Activated CD8-positive, alpha-beta T cell treated with anti-CD3 and anti-CD28 coated beads for 36 hours (primary cell): ENCODE measurements around the gene PDE2A. TPM values are rescaled to one million over a fixed set of nuclear protein-coding genes. Genes with fewer than 3 reads are reported as not detected.

Source experiments
- ATAC-seq: fragments of 200-7000 bp; cut with Tn5 transposase; one replicate; pipeline ENCODE4 v1.10.0; 2021; ENCODE audit warnings: mild to moderate bottlenecking, moderate library complexity
- CTCF ChIA-PET: fragments of 350-600 bp; sonication (Branson Sonifier 250); formaldehyde crosslinking; loops from one replicate; lab custom pipeline; 2021; ENCODE audit warnings: antibody characterized with exemption; lab: Charles Lee
- POLR2A ChIA-PET: fragments of 350-600 bp; sonication (Branson Sonifier 250); formaldehyde crosslinking; loops from one replicate; lab custom pipeline; 2021; ENCODE audit warnings: antibody characterized with exemption; lab: Charles Lee
- DNase-seq: peaks from one replicate; pipeline ENCODE4 v3.0.0-alpha.2; 2020
- H3K27ac Mint-ChIP-seq: one replicate; pipeline ENCODE4 v1.8.0; 2021; ENCODE audit warnings: mild to moderate bottlenecking, mixed read lengths
- H3K27me3 Mint-ChIP-seq: one replicate; pipeline ENCODE4 v1.8.0; 2021; ENCODE audit warnings: mixed read lengths
- H3K36me3 Mint-ChIP-seq: one replicate; pipeline ENCODE4 v1.8.0; 2021; ENCODE audit warnings: low read depth, mixed read lengths
- H3K4me1 Mint-ChIP-seq: one replicate; pipeline ENCODE4 v1.8.0; 2021; ENCODE audit warnings: low read depth, mixed read lengths
- H3K4me3 Mint-ChIP-seq: one replicate; pipeline ENCODE4 v1.8.0; 2021; ENCODE audit warnings: mild to moderate bottlenecking, moderate library complexity, mixed read lengths
- H3K9me3 Mint-ChIP-seq: one replicate; pipeline ENCODE4 v1.8.0; 2021; ENCODE audit warnings: mixed read lengths
- intact Hi-C: fragments of 100-400 bp; cut with micrococcal nuclease; formaldehyde crosslinking; loops from one replicate; pipeline ENCODE4 v1.10.0; 2022
- total RNA-seq, 2 experiments: library from RNA; stranded (reverse); gene quantifications; one replicate each; pipeline ENCODE4 v1.2.3, GENCODE V29; 2021
- TF ChIP-seq, protein P1 (sequence below): fragments of 200-600 bp; IDR thresholded peaks from one replicate; pipeline ENCODE4 v1.8.0; 2022; ENCODE audit warnings: antibody characterized with exemption, mild to moderate bottlenecking

PDE2A gene
- total RNA-seq, 2 experiments from 2014 or later, result 0.14 to 0.72 TPM

- CTCF ChIA-PET, result no interaction called here
- no peak overlapping the region for H3K4me3 Mint-ChIP-seq
- no peak for ATAC-seq
- POLR2A ChIA-PET, result no interaction called here
- H3K27ac Mint-ChIP-seq, result no peak overlapping the region
- H3K4me1 Mint-ChIP-seq, result peaks cover 23% of the 10 kb centered on the region
- H3K36me3 Mint-ChIP-seq, result no peaks in the 10 kb centered on the region
- no peak for DNase-seq
- peaks cover 3% of the 10 kb centered on the region for H3K27me3 Mint-ChIP-seq
- H3K9me3 Mint-ChIP-seq, result no peaks in the 10 kb centered on the region
- TF ChIP-seq, protein P1, sequence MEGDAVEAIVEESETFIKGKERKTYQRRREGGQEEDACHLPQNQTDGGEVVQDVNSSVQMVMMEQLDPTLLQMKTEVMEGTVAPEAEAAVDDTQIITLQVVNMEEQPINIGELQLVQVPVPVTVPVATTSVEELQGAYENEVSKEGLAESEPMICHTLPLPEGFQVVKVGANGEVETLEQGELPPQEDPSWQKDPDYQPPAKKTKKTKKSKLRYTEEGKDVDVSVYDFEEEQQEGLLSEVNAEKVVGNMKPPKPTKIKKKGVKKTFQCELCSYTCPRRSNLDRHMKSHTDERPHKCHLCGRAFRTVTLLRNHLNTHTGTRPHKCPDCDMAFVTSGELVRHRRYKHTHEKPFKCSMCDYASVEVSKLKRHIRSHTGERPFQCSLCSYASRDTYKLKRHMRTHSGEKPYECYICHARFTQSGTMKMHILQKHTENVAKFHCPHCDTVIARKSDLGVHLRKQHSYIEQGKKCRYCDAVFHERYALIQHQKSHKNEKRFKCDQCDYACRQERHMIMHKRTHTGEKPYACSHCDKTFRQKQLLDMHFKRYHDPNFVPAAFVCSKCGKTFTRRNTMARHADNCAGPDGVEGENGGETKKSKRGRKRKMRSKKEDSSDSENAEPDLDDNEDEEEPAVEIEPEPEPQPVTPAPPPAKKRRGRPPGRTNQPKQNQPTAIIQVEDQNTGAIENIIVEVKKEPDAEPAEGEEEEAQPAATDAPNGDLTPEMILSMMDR, result no peak
- intact Hi-C loops, result no loop called here
Measured at GRCh38 chr11:72618803-72619202, 55.4 kb downstream of the PDE2A start.

DNA sequence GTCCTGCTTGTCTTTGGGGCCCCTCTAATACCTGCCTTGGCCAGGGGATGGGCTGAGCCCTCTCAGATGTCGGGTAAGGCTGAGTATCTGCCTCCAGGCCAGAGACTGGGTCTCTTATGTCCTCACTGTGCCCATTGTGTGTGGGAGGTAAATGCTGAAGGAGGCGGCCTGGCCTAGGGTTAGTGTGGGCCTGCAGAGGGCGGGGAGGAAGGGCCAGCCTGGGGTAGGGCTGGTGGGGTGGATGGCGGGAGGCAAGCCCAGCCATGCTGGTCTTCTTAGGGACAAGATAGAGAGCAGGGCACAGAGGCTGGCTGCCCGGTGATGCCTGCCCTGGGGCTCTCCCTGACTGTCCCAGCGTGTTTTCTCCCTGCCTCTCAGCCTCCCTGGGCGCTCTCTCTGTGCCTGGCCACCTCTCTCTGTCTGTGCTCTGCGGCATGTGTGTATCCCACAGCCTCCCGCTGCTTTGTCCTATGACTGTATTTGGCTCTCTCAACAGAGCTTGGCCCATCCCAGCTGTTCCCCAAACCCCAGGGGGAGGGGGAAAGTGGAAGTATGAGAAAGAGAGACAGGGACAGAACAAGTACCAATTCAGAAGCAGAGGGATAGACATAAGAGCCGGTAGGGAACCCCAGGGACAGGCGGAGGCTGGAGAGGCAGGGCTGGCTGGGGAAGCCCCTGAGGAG, 57.0 kb downstream of the PDE2A start:
- Mint-ChIP-seq H3K4me3 (no peak overlapping the region), H3K9me3 (no peaks in the 10 kb centered on the region), H3K4me1 (peaks cover 21% of the 10 kb centered on the region), H3K36me3 (no peaks in the 10 kb centered on the region), H3K27me3 (peaks cover 9% of the 10 kb centered on the region), H3K27ac (no peak overlapping the region)
- DNase-seq (no peak), ATAC-seq (no peak)
- intact Hi-C loops, result no loop called here
- TF ChIP-seq, protein P1, result no peak
- ChIA-PET POLR2A (no interaction called here), CTCF (no interaction called here)

GRCh38 chr11:72616655-72617054, 57.6 kb downstream of the PDE2A start:
- ATAC-seq, result no peak
- POLR2A ChIA-PET, result no interaction called here
- TF ChIP-seq, protein P1, result no peak
- intact Hi-C loops, result no loop called here
- H3K36me3 Mint-ChIP-seq, result no peaks in the 10 kb centered on the region
- CTCF ChIA-PET, result no interaction called here
- H3K27ac Mint-ChIP-seq, result no peak overlapping the region
- DNase-seq, result no peak
- H3K9me3 Mint-ChIP-seq, result no peaks in the 10 kb centered on the region
- H3K4me3 Mint-ChIP-seq, result no peak overlapping the region
- H3K27me3 Mint-ChIP-seq, result peaks cover 13% of the 10 kb centered on the region
- H3K4me1 Mint-ChIP-seq, result peaks cover 17% of the 10 kb centered on the region

- H3K27ac Mint-ChIP-seq, result no peak overlapping the region
- H3K27me3 Mint-ChIP-seq, result peaks cover 15% of the 10 kb centered on the region
- ChIA-PET POLR2A (no interaction called here), CTCF (interaction anchor here (1.1 to 1.4 kb wide), 3 partner anchors 25 to 69 kb away, joined by 3 to 4 read pairs (median 4); no protein-coding TSS in a partner anchor)
- H3K36me3 Mint-ChIP-seq, result no peaks in the 10 kb centered on the region
- no peak overlapping the region for H3K4me3 Mint-ChIP-seq
- intact Hi-C loops, result no loop called here
- TF ChIP-seq, protein P1, result no peak
- peaks cover 5% of the 10 kb centered on the region for H3K4me1 Mint-ChIP-seq
- no peaks in the 10 kb centered on the region for H3K9me3 Mint-ChIP-seq
- ATAC-seq (no peak), DNase-seq (no peak)
Measured at GRCh38 chr11:72615329-72615728, 58.9 kb downstream of the PDE2A start.

DNA sequence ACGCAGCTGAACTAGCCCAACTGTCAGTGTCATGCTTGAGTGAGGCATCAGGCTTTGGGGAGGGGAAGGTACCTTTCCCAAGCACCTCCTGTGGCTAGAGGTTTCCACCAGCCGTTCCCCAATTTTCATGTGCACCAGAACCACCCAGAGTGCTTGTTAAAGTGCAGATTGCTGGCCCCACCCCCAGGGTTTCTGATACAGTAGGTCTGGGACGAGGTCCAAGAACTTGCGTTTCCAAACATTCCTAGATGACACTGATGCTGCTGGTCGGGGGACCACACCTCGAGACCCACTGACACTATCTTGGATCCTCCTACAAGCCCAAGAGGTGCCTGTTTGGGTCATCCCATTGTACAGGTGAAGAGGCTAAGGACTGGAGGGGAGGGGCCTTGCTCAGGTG, 59.8 kb downstream of the PDE2A start:
- Mint-ChIP-seq H3K9me3 (no peaks in the 10 kb centered on the region), H3K27ac (no peak overlapping the region), H3K4me3 (no peak overlapping the region), H3K27me3 (peaks cover 15% of the 10 kb centered on the region), H3K4me1 (peaks cover 5% of the 10 kb centered on the region), H3K36me3 (no peaks in the 10 kb centered on the region)
- ChIA-PET CTCF (no interaction called here), POLR2A (interaction anchor here (0.9 kb wide), 1 partner anchor 21 kb away, joined by 3 read pairs; no protein-coding TSS in a partner anchor)
- DNase-seq (no peak), ATAC-seq (no peak)
- intact Hi-C loops, result no loop called here
- TF ChIP-seq, protein P1, result no peak
